Measurements from ENCODE around the gene HOXB9. TPM values are rescaled to one million over a fixed set of nuclear protein-coding genes. Genes with fewer than 3 reads are reported as not detected.

Gene HOXB9
- total and polyA plus RNA-seq, 9 of the 15 experiments (the other 6 are each of a cell fraction or from before 2014, with no cell fraction given): 3.1 to 196 (median 77.6) TPM

DNA sequence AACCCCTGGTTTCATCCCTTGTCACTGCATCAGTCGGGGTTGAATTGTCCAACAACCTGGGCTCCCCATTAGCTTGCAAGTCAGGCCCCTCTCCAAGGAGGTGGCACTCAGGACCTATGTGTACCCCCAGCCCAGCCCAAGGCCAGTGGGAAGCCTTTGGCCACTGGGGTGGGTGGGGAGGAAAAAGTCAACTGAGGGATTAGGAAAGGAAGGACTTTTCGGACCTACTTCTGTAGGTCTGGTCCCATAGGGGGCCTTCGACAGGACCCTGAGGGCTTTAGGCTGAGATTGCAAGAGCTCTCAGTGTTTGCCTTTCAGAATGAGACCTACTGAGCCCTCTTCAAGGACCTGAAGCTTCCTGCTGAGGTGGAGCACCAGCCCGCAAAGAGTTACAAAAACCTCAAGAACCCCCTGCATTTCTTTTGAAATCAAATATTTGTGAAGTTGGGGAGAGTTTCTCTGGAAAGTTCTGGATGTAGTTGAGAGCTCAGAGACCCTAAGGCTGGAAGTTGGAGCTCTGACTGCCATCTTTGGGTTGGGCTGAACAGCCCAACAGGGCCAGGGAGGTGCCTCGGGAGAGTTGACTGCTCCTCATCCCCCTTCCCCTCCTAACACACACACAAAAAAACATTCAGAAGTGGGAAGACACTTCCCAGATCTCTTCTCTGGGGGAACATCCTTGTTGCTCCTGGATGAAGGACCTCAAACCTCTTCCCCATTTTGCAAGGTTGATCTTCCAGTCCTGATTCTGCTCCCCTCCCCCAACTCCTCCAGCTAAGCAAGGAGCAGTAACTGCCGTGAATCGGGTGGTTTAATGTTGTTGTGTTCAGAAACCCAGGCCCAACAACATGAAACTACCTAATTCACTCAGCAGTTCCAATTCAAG, 5.8 kb upstream of the HOXB9 start (continued):
- TF ChIP-seq, protein P1, sequence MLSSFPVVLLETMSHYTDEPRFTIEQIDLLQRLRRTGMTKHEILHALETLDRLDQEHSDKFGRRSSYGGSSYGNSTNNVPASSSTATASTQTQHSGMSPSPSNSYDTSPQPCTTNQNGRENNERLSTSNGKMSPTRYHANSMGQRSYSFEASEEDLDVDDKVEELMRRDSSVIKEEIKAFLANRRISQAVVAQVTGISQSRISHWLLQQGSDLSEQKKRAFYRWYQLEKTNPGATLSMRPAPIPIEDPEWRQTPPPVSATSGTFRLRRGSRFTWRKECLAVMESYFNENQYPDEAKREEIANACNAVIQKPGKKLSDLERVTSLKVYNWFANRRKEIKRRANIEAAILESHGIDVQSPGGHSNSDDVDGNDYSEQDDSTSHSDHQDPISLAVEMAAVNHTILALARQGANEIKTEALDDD (IDR thresholded peaks at IDR 0.05): no peak
- TF ChIP-seq, protein P2, sequence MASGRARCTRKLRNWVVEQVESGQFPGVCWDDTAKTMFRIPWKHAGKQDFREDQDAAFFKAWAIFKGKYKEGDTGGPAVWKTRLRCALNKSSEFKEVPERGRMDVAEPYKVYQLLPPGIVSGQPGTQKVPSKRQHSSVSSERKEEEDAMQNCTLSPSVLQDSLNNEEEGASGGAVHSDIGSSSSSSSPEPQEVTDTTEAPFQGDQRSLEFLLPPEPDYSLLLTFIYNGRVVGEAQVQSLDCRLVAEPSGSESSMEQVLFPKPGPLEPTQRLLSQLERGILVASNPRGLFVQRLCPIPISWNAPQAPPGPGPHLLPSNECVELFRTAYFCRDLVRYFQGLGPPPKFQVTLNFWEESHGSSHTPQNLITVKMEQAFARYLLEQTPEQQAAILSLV (tag; IDR thresholded peaks at IDR 0.05): 0 out of 2 replicates have a peak, but pooled peaks have one; percentile 13
- TF ChIP-seq RBM14 (IDR thresholded peaks at IDR 0.05; ENCODE audit: borderline replicate concordance, insufficient read depth, low read depth, low read length) (no peak), ZKSCAN8 (CRISPR knock-in tag; IDR thresholded peaks at IDR 0.05) (no peak)

DNA sequence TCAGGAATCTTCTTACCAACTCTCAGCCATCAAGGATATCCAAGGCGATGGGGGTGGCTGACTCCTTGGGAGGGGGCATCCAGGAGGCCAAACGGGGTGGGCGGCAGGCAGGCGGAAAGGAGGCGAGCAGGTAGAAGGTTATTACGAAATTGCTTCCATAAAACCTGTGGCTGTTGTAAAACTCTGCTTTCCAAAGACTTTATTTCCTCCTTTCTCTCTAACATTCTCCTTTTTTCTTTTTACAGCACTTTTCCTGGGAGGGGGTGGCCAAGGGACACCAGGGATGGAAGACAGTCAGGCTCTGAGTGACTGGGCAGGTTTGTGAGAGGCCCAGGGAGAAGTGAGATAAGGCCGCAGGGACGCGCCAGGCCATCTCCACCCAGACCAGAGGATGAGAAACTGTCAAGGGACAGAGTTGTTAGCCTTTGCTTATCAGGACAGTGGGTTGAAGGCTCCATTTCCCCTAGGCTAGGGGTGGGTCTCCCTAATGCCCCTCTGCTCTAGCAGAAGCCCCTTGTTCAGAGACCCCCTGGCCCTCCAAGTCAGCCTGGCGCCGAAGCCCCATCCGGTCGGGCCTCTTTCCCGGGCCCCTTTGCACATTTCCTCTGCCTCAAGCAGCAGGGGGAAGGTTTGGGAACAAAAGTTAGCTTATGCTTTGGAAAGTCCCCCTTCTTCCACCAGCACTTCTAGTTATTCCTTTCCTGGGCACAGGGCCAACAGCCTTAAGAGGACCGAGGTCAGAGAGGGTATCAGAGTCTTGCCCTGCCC, 5.0 kb upstream of the HOXB9 start:
- H3K27me3 ChIP-seq (ENCODE audit: control insufficient read depth in 2 of 2, insufficient read depth in 2 of 2, low read length in 2 of 2): no peaks in the 10 kb centered on the region
- BruUV-seq (replicated peaks): no TSS peak
- ChIA-PET POLR2A (interaction anchor here (0.8 to 2.5 kb wide), 5 partner anchors 8 to 13 kb away, joined by 3 to 21 read pairs (median 4); no protein-coding TSS in a partner anchor), CTCF (ENCODE audit: low intra/inter-chr PET ratio) (interaction anchor here (0.6 kb wide), 1 partner anchor 304 kb away, joined by 4 read pairs; no protein-coding TSS in a partner anchor)
- peaks cover 57% of the 10 kb centered on the region for H3K79me2 ChIP-seq (ENCODE audit: control insufficient read depth, insufficient read depth, low read length)
- peaks cover 8% of the 10 kb centered on the region; the same call in 1 of the 3 replicates for H3K36me3 ChIP-seq (ENCODE audit: control insufficient read depth, insufficient read depth, low read length)
- H2AFZ ChIP-seq (ENCODE audit: low read depth, low read length): peak overlapping the region; percentile 3; the same call in 1 of the 2 replicates
- H4K20me1 ChIP-seq (replicated peaks; ENCODE audit: control insufficient read depth, insufficient read depth, low read length): no peaks in the 10 kb centered on the region
- in situ Hi-C loops (cut with MboI): no loop called here
- H3K4me1 ChIP-seq (replicated peaks in 1 of 2; ENCODE audit: control insufficient read depth in 2 of 2, insufficient read depth in 2 of 2, low read length in 2 of 2): peaks cover 46 to 71% of the 10 kb centered on the region in 2 experiments
- no peaks in the 10 kb centered on the region for H3K9me1 ChIP-seq (ENCODE audit: control insufficient read depth, insufficient read depth, low read length)
- peak; percentile 71 for ATAC-seq
- H3K4me3 ChIP-seq: peak overlapping the region; percentile 97
- peak overlapping the region; percentile 97 for H3K27ac ChIP-seq (ENCODE audit: extremely low read depth, low read depth, low read length)
- intact Hi-C loops (cut with micrococcal nuclease): no loop called here
- peak overlapping the region; percentile 99 for H3K4me2 ChIP-seq (ENCODE audit: insufficient read depth, low read length)
- WGBS (ENCODE audit: insufficient coverage, low coverage, missing lambda C conversion rate): 5% methylated on average over 15 of the region's 15 CpGs
- peak; percentile 79 to 93 (median 86) for DNase-seq (ENCODE audit: extremely low read depth in 1 of 4, low spot score in 3 of 4)
- peak overlapping the region; percentile 82 to 95 for H3K9ac ChIP-seq (ENCODE audit: insufficient read depth in 1 of 2, low read depth in 2 of 2, low read length in 2 of 2)
- H3K9me3 ChIP-seq (replicated peaks; ENCODE audit: control insufficient read depth, insufficient read depth, low read depth, low read length): no peaks in the 10 kb centered on the region
- FAIRE-seq: peak; percentile 97
- TF ChIP-seq RHOXF2B (CRISPR knock-in tag; conservative IDR thresholded peaks at IDR 0.05) (no peak), ZFX (CRISPR knock-in tag; IDR thresholded peaks at IDR 0.05) (peak; percentile 76), PCBP2 (IDR thresholded peaks at IDR 0.05; ENCODE audit: low read depth, low read length, poor library complexity, severe bottlenecking) (no peak), RNF2 (IDR thresholded peaks at IDR 0.05) (peak; percentile 64), MAFK (IDR thresholded peaks at IDR 0.05; ENCODE audit: low read length) (peak; percentile 61), NFRKB (IDR thresholded peaks at IDR 0.05; ENCODE audit: low read depth) (peak; percentile 50), XRCC5 (IDR thresholded peaks at IDR 0.05; ENCODE audit: low read depth, low read length) (peak; percentile 74; the same call in 1 of the 2 replicates), C11orf30 (IDR thresholded peaks at IDR 0.05; ENCODE audit: low read depth) (peak; percentile 84), NFYB (IDR thresholded peaks at IDR 0.05; ENCODE audit: extremely low read depth, insufficient read length) (no peak), TBP (optimal IDR thresholded peaks at IDR 0.05; ENCODE audit: low read depth, low read length) (peak; percentile 90), DMBX1 (CRISPR knock-in tag; IDR thresholded peaks at IDR 0.05; ENCODE audit: borderline replicate concordance) (0 out of 2 replicates have a peak, but pooled peaks have one; percentile 45)
- TF ChIP-seq, protein P3, sequence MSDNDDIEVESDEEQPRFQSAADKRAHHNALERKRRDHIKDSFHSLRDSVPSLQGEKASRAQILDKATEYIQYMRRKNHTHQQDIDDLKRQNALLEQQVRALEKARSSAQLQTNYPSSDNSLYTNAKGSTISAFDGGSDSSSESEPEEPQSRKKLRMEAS (CRISPR knock-in tag; IDR thresholded peaks at IDR 0.05): peak; percentile 27; the same call in 1 of the 2 replicates

Data from K562 (cell line).